NCI-H69 (cell line): ENCODE measurements around the gene RBP2.

Experiments used
- DNase-seq: peaks from one replicate; lab custom pipeline; 2025; lab: John Stamatoyannopoulos, UW

The RBP2 gene

GRCh38 chr3:139481116-139481515 is 4.8 kb upstream of the RBP2 start:
- no peak for DNase-seq

DNA sequence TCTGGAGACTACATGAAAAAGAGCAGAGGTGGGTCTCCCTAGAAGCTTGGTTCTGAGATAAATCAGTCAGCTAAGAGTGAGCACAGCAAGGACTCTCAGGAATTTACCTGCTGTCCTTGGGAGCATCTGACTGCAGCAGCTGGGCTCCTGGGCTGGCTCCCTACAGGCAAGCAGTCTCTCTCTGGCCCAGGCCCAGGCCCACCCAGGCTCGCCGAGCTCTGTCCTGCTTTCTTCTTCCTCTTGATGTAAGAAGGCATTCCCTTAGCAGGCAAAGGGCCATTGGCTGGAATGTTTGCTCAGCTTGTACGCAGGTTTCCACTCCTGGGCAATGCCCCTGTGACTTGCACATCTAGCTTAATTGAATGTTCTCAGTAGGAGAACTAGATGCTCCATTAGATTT is 4.3 kb upstream of the RBP2 start:
- no peak for DNase-seq

DNA sequence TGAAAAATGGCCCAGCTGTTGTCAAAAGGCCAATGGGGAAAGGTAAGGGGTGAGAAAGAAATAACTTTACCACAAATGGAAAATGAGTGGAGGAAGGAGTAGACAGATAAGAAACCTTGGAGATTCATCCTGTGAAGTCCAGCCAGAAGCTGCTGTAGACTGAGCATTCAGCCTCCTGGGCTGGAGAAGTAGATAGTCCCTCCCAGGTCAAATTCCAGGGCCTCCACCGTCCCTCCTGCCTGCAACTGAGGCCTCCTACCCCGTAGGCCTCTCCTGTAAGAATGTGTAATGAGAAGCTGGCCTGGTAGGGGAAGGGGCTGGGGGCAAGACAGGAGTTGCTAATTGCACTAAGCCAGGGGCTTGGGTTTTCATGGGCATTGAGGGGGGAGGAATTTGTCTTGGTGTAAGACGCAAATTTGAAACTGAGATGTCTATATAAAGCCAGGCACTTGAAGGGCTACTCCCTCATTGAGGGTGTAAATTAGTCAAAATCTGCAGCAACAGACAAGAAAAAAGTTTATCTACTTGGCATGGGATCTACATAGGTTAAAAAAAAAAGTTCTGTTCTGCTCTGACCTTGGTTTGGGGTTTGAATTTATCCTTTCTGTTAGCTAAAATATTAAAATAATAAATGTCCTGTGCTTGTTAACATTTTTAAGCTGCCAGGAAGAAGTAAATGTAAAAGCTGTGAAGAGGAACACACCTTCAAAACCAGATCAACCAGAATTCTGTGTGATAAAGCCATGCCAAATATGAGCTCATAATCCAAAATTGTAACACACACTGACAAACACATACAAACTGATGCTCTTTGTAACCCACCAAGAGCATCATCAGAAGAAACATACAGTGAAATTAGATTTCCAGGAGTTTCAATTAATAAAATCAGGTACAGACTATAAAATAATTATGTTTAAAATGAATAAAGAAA is 1.7 kb upstream of the RBP2 start:
- DNase-seq = no peak

DNA sequence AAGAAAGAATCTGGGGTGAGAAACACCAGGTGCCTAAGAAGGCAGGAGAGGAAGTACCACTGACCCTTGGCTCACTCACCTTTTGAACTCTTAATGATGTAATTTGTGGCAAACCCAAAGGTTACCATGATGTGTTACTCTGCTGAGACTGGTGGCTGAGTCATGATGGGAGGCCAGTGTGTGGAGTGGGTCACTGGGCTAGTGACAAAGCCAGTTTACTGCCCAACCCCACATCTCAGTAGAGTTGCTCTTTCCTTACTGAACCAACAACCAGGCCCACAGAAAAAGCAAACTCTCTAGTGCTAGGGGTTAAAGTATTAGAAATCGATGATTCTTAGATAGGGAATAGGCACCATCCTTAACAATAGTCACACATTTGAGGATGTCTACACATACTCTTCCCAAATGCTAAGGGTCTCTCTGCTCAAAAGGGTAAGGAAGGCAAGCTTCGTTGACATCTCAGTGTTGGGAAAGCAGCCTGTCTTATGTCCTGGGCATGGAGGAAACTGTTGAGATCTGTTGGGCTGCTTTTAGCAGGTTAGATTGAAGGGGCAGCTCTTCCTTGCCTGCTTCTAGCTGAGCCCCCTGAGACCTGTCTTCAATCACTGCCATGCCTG is 3.1 kb downstream of the RBP2 start:
- DNase-seq = no peak

- no peak for DNase-seq
Observed at GRCh38 chr3:139472380-139473010, 3.8 kb downstream of the RBP2 start.

- peak; percentile 5 for DNase-seq
Observed at GRCh38 chr3:139470199-139470598, 6.1 kb downstream of the RBP2 start.

GRCh38 chr3:139468399-139468798 is 7.9 kb downstream of the RBP2 start:
- DNase-seq = peak; percentile 66

GRCh38 chr3:139466360-139466759 is 10.0 kb downstream of the RBP2 start:
- DNase-seq = no peak

GRCh38 chr3:139465636-139466035 is 10.7 kb downstream of the RBP2 start:
- no peak for DNase-seq

- no peak for DNase-seq
Observed at GRCh38 chr3:139463466-139463865, 12.8 kb downstream of the RBP2 start.

DNA sequence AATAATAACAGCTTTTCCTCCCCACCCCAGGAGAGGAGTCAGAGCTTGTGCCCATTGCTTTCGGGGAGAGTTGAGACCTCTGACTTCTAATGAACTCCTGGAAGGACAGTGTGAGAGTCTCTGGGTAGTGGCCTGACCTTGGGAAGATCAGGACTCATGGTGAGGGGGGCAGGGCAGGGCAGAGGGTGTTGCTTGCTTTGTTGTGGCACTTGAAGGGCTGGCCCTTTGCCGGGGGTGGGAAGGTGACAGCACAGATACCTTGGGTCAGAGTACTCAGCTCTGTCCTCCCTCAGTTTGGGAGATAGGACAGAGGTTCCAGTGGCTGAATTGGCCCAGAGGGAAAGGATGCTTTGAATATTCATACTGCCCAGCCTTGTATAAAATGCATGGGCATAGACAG is 15.8 kb downstream of the RBP2 start:
- DNase-seq = no peak

- no peak for DNase-seq
Observed at GRCh38 chr3:139460076-139460475, 16.2 kb downstream of the RBP2 start.

DNA sequence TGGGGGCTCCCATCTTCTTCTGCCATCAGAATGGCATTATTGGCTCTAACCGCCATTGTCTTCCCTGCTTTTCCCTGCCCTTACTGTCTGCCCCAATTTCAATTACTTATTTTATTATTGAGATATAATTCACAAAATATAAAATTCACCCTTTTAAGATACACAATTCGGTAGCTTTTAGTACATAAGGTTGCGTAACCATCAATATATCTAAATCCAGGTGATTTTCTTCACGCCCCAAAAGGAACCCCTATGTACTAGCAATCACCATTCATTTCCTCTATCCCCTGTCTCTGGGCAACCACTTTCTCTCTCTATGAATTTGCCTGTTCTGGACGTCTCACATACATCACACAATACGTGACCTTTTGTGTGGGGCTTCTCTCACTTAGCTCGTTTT is 18.0 kb downstream of the RBP2 start:
- no peak for DNase-seq

GRCh38 chr3:139457066-139457465 is 19.2 kb downstream of the RBP2 start:
- DNase-seq = peak; percentile 55

DNA sequence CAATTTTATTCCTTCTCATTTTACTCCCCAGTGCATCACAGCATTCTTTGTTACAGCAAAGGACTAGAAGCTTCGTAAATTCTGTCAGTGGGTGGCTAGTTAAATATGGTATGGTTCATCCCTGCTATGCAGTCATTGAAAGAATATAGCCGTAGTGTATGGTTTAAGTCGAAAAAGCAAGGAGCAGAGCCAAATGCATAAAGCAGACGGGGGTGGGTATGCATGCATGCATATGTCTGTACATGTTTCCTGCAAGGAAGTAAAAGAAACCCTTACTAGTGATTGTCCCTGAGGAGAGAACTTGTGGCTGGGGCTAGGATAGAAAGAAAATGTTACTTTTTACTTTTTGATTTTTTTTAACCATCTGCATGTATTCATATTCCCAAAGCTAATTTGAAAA is 19.9 kb downstream of the RBP2 start:
- DNase-seq = peak; percentile 65

GRCh38 chr3:139455855-139456254 is 20.5 kb downstream of the RBP2 start:
- DNase-seq = peak; percentile 76

- no peak for DNase-seq
Observed at GRCh38 chr3:139455206-139455605, 21.1 kb downstream of the RBP2 start.

- DNase-seq = peak; percentile 8
Observed at GRCh38 chr3:139454346-139454745, 22.0 kb downstream of the RBP2 start.

DNA sequence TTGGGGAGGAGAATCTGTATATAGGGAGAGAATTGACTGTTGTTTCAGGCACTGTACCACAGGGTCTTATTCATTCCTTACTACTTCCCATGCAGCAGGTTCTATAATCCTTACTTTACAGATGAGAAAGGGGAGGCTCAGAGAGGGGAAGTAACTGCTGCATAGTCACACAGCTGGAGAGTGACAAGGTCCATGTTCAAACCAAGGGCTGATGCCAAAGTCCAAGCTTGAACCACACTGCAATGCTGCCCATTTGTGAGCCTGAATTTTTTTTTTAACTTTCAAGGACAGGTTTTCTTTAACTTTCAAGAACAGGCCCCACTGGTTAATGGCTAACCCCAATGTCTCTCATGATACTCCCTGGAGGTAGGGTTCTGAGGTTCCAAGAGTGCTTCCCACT is 26.2 kb downstream of the RBP2 start:
- no peak for DNase-seq

GRCh38 chr3:139449566-139449965 is 26.8 kb downstream of the RBP2 start:
- no peak for DNase-seq

GRCh38 chr3:139448104-139448503 is 28.2 kb downstream of the RBP2 start:
- DNase-seq = peak; percentile 15

DNA sequence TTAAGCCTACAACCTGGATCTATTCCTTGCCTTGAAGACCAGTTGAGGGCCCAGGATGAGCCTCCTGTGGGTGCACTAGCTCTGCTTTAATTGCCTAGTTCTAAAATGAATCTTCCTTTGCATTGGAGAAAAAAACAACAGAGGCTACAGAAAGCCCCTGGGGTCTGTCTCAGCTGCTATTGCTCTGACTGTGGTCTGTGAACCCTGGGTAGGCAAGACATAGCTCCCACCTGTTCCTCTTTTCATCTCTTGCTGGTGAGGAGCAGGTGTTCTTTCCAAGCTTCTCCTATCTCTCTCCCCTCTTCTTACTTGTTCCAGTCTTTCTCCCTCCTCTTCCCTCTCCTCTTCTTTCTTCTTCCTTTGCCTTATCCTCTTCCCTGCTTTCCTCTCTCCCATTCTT is 28.8 kb downstream of the RBP2 start:
- DNase-seq = peak; percentile 4

- DNase-seq = no peak
Observed at GRCh38 chr3:139444446-139444845, 31.9 kb downstream of the RBP2 start.
